Measurements from ENCODE around the gene SEMA3E. TPM values are rescaled to one million over a fixed set of nuclear protein-coding genes. Genes with fewer than 3 reads are reported as not detected.

The SEMA3E gene
- total RNA-seq, 1 donor from 2014 or later, result 4.6 TPM

DNA sequence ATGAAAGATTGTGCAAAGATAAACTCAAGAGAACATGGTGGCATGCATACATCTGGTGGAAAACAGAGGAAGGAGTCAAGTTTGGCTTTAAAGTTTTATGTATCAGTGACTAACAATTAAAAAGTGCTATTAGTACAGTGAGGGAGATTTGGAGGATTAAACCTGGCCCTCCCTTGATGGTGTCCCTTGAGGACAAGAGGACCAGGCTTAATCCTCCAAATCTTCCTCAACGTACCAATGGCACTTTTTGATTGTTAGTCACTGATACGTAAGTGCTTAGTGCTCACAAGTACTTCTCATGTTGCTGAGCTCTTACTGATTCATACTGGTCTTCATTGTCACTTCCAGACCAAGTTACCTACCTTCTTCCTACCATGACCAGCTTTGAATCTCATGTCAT is 47.2 kb upstream of the SEMA3E start:
- Histone ChIP-seq H4K20me1 (ENCODE audit: insufficient read depth, low read length) (no peaks in the 10 kb centered on the region), H3K27me3 (ENCODE audit: insufficient read depth, low read length) (no peaks in the 10 kb centered on the region), H3K9ac (ENCODE audit: low read length) (no peak overlapping the region), H3K9me3 (ENCODE audit: insufficient read depth, low read depth, low read length) (no peaks in the 10 kb centered on the region), H3K79me2 (ENCODE audit: insufficient read depth, low read length) (no peaks in the 10 kb centered on the region), H3K4me1 (ENCODE audit: insufficient read depth, low read length) (no peaks in the 10 kb centered on the region), H3K27ac (ENCODE audit: low read depth, low read length) (no peak overlapping the region), H2AFZ (ENCODE audit: low read depth, low read length) (no peak overlapping the region), H3K36me3 (ENCODE audit: insufficient read depth, low read length) (no peaks in the 10 kb centered on the region), H3K4me3 (ENCODE audit: insufficient read depth, low read depth, low read length) (no peak overlapping the region), H3K4me2 (ENCODE audit: low read length) (no peak overlapping the region)
- Mint-ChIP-seq H3K4me3 (ENCODE audit: unreplicated experiment) (no peak overlapping the region), H3K36me3 (ENCODE audit: low read depth, unreplicated experiment) (no peaks in the 10 kb centered on the region), H3K27ac (ENCODE audit: unreplicated experiment) (no peak overlapping the region), H3K27me3 (ENCODE audit: low read depth, unreplicated experiment) (peaks cover 2% of the 10 kb centered on the region), H3K4me1 (ENCODE audit: low read depth, unreplicated experiment) (peaks cover 4% of the 10 kb centered on the region), H3K9me3 (ENCODE audit: unreplicated experiment) (no peaks in the 10 kb centered on the region)
- DNase-seq (ENCODE audit: low read depth) (no peak), FAIRE-seq (no peak)
- TF ChIP-seq EZH2 (IDR thresholded peaks at IDR 0.05; ENCODE audit: insufficient read depth, low read length), result no peak

DNA sequence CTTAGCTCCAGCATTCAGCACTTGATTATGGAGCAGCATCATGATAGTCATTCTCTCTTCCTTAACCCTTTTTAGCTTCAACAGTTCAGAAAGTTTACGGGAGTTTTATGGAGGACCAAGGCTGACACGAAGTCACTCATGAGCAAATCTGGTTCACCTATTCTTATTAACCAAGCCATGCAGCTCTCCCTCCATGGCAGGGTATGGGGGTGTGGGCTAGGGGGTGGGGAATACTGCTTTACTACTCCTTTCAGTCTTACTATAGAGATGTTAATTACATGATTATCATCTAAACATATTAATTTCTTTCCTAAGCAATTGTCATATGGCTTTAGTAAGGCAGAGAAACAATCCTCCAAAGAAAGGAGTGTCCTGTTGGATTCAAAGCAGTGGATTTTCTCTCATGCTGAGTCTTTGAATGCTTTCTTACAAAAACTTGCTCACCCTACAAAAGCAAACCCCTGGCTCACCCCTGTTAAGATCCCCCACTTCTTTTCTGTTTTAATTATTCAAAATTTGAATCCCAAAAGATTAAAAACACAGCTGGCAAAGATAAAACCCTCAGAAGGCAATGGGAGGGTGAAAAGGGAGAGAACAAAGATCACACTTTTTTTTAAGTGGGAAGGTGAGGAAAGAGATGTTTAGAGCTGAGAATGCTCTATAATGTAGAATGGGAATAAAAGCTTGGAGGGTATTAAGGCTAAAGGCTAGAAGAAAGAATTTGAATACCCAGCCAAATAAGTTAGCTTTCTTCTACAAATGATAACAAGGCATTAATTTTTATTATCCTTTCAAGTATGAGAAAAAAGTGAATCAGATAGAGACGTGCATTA is 46.4 kb upstream of the SEMA3E start:
- Mint-ChIP-seq H3K4me1 (ENCODE audit: low read depth, unreplicated experiment) (peaks cover 4% of the 10 kb centered on the region), H3K9me3 (ENCODE audit: unreplicated experiment) (no peaks in the 10 kb centered on the region), H3K27ac (ENCODE audit: unreplicated experiment) (no peak overlapping the region), H3K27me3 (ENCODE audit: low read depth, unreplicated experiment) (peaks cover 2% of the 10 kb centered on the region), H3K36me3 (ENCODE audit: low read depth, unreplicated experiment) (no peaks in the 10 kb centered on the region), H3K4me3 (ENCODE audit: unreplicated experiment) (no peak overlapping the region)
- Histone ChIP-seq H2AFZ (ENCODE audit: low read depth, low read length) (no peak overlapping the region), H3K27me3 (ENCODE audit: insufficient read depth, low read length) (no peaks in the 10 kb centered on the region), H3K9ac (ENCODE audit: low read length) (no peak overlapping the region), H3K4me1 (ENCODE audit: insufficient read depth, low read length) (no peaks in the 10 kb centered on the region), H3K4me3 (ENCODE audit: insufficient read depth, low read depth, low read length) (no peak overlapping the region), H3K79me2 (ENCODE audit: insufficient read depth, low read length) (no peaks in the 10 kb centered on the region), H3K4me2 (ENCODE audit: low read length) (no peak overlapping the region), H3K36me3 (ENCODE audit: insufficient read depth, low read length) (no peaks in the 10 kb centered on the region), H4K20me1 (ENCODE audit: insufficient read depth, low read length) (no peaks in the 10 kb centered on the region), H3K9me3 (ENCODE audit: insufficient read depth, low read depth, low read length) (no peaks in the 10 kb centered on the region), H3K27ac (ENCODE audit: low read depth, low read length) (no peak overlapping the region)
- TF ChIP-seq EZH2 (IDR thresholded peaks at IDR 0.05; ENCODE audit: insufficient read depth, low read length), result no peak
- TF ChIP-seq, protein P1, sequence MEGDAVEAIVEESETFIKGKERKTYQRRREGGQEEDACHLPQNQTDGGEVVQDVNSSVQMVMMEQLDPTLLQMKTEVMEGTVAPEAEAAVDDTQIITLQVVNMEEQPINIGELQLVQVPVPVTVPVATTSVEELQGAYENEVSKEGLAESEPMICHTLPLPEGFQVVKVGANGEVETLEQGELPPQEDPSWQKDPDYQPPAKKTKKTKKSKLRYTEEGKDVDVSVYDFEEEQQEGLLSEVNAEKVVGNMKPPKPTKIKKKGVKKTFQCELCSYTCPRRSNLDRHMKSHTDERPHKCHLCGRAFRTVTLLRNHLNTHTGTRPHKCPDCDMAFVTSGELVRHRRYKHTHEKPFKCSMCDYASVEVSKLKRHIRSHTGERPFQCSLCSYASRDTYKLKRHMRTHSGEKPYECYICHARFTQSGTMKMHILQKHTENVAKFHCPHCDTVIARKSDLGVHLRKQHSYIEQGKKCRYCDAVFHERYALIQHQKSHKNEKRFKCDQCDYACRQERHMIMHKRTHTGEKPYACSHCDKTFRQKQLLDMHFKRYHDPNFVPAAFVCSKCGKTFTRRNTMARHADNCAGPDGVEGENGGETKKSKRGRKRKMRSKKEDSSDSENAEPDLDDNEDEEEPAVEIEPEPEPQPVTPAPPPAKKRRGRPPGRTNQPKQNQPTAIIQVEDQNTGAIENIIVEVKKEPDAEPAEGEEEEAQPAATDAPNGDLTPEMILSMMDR (IDR thresholded peaks at IDR 0.05; ENCODE audit: insufficient read depth, low read depth, low read length), result no peak
- DNase-seq (ENCODE audit: low read depth), result no peak
- FAIRE-seq, result no peak

DNA sequence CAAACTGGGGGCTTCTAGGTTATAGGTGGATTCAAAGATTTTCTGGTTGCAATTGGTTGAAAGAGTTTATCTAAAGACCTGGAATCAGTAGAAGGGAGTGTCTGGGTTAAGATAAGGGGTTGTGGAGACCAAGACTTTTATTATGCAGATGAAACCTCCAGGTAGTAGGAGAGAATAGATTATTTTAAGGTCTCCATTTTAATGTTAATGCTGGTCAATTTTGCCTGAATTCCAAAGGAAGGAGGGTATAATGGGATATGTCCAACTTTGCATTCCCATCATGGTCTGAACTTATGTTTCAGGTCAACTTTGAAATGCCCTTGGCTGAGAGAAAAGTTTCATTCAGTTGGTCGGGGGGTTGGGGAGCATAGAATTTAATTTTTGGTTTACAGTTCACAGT is 44.3 kb upstream of the SEMA3E start:
- no peak overlapping the region for H3K4me3 Mint-ChIP-seq (ENCODE audit: unreplicated experiment)

More for the DNA sequence above, 44.3 kb upstream of the SEMA3E start:
- no peaks in the 10 kb centered on the region for H3K9me3 Mint-ChIP-seq (ENCODE audit: unreplicated experiment)
- no peaks in the 10 kb centered on the region for H3K36me3 ChIP-seq (ENCODE audit: insufficient read depth, low read length)
- H3K27ac Mint-ChIP-seq (ENCODE audit: unreplicated experiment), result no peak overlapping the region
- peaks cover 2% of the 10 kb centered on the region for H3K27me3 Mint-ChIP-seq (ENCODE audit: low read depth, unreplicated experiment)
- H3K4me3 ChIP-seq (ENCODE audit: insufficient read depth, low read depth, low read length), result no peak overlapping the region
- no peaks in the 10 kb centered on the region for H3K27me3 ChIP-seq (ENCODE audit: insufficient read depth, low read length)
- DNase-seq (ENCODE audit: low read depth) (no peak), FAIRE-seq (no peak)
- H3K4me1 ChIP-seq (ENCODE audit: insufficient read depth, low read length), result no peaks in the 10 kb centered on the region
- H3K36me3 Mint-ChIP-seq (ENCODE audit: low read depth, unreplicated experiment), result no peaks in the 10 kb centered on the region
- no peaks in the 10 kb centered on the region for H3K79me2 ChIP-seq (ENCODE audit: insufficient read depth, low read length)
- H3K9ac ChIP-seq (ENCODE audit: low read length), result no peak overlapping the region
- H2AFZ ChIP-seq (ENCODE audit: low read depth, low read length), result no peak overlapping the region
- no peaks in the 10 kb centered on the region for H3K9me3 ChIP-seq (ENCODE audit: insufficient read depth, low read depth, low read length)
- no peaks in the 10 kb centered on the region for H3K4me1 Mint-ChIP-seq (ENCODE audit: low read depth, unreplicated experiment)
- no peak overlapping the region for H3K4me2 ChIP-seq (ENCODE audit: low read length)
- TF ChIP-seq, protein P1 (IDR thresholded peaks at IDR 0.05; ENCODE audit: insufficient read depth, low read depth, low read length), result no peak
- no peak for TF ChIP-seq EZH2 (IDR thresholded peaks at IDR 0.05; ENCODE audit: insufficient read depth, low read length)
- H3K27ac ChIP-seq (ENCODE audit: low read depth, low read length), result no peak overlapping the region
- H4K20me1 ChIP-seq (ENCODE audit: insufficient read depth, low read length), result no peaks in the 10 kb centered on the region

Data from astrocyte (in vitro differentiated cells and primary cell).